PC-3 (cell line): Measurements from ENCODE around the gene ANP32D.

Experiments
- CTCF ChIP-seq: fragments of 300-600 bp; sonication (generic); conservative IDR thresholded peaks from 2 replicates; pipeline ENCODE4 v1.5.1; 2017; ENCODE audit warnings: antibody characterized with exemption, low read depth, mild to moderate bottlenecking, low read length
- EZH2 ChIP-seq: fragments of 300-600 bp; sonication (generic); IDR thresholded peaks from one replicate; pipeline ENCODE4 v1.6.1; 2017; ENCODE audit warnings: antibody characterized with exemption, mild to moderate bottlenecking, low read length; ENCODE audit not compliant: unreplicated experiment

- TF ChIP-seq CTCF (no peak), EZH2 (no peak)
Observed at GRCh38 chr12:48486261-48486660, 13.9 kb downstream of the ANP32D start.
